ENCODE results near the gene CNGA4.
A peak's percentile ranks its signal among the peaks of the same experiment; 100 is the strongest.

The CNGA4 gene

DNA sequence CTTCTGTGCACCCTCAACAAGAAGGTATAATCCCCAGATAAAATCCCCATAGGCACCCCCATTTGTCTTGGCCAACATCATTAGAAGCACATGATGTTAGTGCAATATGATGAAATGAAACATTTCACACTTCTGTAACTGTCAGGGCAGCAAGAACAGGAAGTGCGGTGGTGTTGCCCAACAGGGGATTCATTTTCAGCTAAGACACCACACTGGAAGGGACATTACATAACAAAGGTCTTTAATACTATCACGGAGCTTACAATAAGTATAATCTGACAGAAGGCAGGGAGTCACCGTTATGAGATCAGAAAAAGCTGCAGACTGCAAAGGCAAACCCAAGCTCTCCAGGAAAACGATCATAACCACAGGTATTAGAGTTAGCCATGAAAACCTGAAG is 37.9 kb upstream of the CNGA4 start:
- no peak for TF ChIP-seq EZH2 (IDR thresholded peaks at IDR 0.05; ENCODE audit: borderline replicate concordance, low read depth, low read length, severe bottlenecking)
- TF ChIP-seq, protein P1, sequence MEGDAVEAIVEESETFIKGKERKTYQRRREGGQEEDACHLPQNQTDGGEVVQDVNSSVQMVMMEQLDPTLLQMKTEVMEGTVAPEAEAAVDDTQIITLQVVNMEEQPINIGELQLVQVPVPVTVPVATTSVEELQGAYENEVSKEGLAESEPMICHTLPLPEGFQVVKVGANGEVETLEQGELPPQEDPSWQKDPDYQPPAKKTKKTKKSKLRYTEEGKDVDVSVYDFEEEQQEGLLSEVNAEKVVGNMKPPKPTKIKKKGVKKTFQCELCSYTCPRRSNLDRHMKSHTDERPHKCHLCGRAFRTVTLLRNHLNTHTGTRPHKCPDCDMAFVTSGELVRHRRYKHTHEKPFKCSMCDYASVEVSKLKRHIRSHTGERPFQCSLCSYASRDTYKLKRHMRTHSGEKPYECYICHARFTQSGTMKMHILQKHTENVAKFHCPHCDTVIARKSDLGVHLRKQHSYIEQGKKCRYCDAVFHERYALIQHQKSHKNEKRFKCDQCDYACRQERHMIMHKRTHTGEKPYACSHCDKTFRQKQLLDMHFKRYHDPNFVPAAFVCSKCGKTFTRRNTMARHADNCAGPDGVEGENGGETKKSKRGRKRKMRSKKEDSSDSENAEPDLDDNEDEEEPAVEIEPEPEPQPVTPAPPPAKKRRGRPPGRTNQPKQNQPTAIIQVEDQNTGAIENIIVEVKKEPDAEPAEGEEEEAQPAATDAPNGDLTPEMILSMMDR (IDR thresholded peaks at IDR 0.05; ENCODE audit: borderline replicate concordance, extremely low read depth, low read length, poor library complexity, severe bottlenecking) = no peak
- Histone ChIP-seq H3K9me3 (ENCODE audit: insufficient read depth, low read length, severe bottlenecking) (no peaks in the 10 kb centered on the region), H3K4me3 (ENCODE audit: low read depth in 1 of 2, low read length in 2 of 2) (no peak overlapping the region), H3K4me1 (ENCODE audit: insufficient read depth, low read length) (no peaks in the 10 kb centered on the region), H4K20me1 (ENCODE audit: insufficient read depth, low read length) (no peaks in the 10 kb centered on the region), H3K27ac (ENCODE audit: low read length) (no peak overlapping the region), H3K4me2 (ENCODE audit: insufficient read depth, low read length) (no peak overlapping the region), H3K79me2 (ENCODE audit: insufficient read depth, low read length) (no peaks in the 10 kb centered on the region), H3K27me3 (ENCODE audit: insufficient read depth, low read length, poor library complexity) (no peaks in the 10 kb centered on the region), H2AFZ (ENCODE audit: low read depth, low read length) (no peak overlapping the region), H3K9ac (ENCODE audit: low read depth, low read length) (no peak overlapping the region), H3K36me3 (ENCODE audit: insufficient read depth, low read length) (0 out of 2 replicates have a peak, but pooled peaks cover 5% of the 10 kb centered on the region)
- DNase-seq = no peak
- ATAC-seq (ENCODE audit: insufficient read depth, low read depth) = no peak

GRCh38 chr11:6201481-6201880 is 37.4 kb upstream of the CNGA4 start:
- DNase-seq (no peak), ATAC-seq (ENCODE audit: insufficient read depth, low read depth) (no peak)
- TF ChIP-seq EZH2 (IDR thresholded peaks at IDR 0.05; ENCODE audit: borderline replicate concordance, low read depth, low read length, severe bottlenecking) = no peak
- TF ChIP-seq, protein P1 (IDR thresholded peaks at IDR 0.05; ENCODE audit: borderline replicate concordance, extremely low read depth, low read length, poor library complexity, severe bottlenecking) = no peak
- Histone ChIP-seq H3K4me1 (ENCODE audit: insufficient read depth, low read length) (no peaks in the 10 kb centered on the region), H3K9me3 (ENCODE audit: insufficient read depth, low read length, severe bottlenecking) (no peaks in the 10 kb centered on the region), H3K4me2 (ENCODE audit: insufficient read depth, low read length) (no peak overlapping the region), H3K79me2 (ENCODE audit: insufficient read depth, low read length) (no peaks in the 10 kb centered on the region), H3K36me3 (ENCODE audit: insufficient read depth, low read length) (0 out of 2 replicates have a peak, but pooled peaks cover 5% of the 10 kb centered on the region), H4K20me1 (ENCODE audit: insufficient read depth, low read length) (no peaks in the 10 kb centered on the region), H3K27ac (ENCODE audit: low read length) (no peak overlapping the region), H3K27me3 (ENCODE audit: insufficient read depth, low read length, poor library complexity) (no peaks in the 10 kb centered on the region), H3K4me3 (ENCODE audit: low read depth in 1 of 2, low read length in 2 of 2) (no peak overlapping the region), H3K9ac (ENCODE audit: low read depth, low read length) (no peak overlapping the region), H2AFZ (ENCODE audit: low read depth, low read length) (no peak overlapping the region)

- Histone ChIP-seq H3K27me3 (ENCODE audit: insufficient read depth, low read length, poor library complexity) (no peaks in the 10 kb centered on the region), H4K20me1 (ENCODE audit: insufficient read depth, low read length) (no peaks in the 10 kb centered on the region), H3K9me3 (ENCODE audit: insufficient read depth, low read length, severe bottlenecking) (no peaks in the 10 kb centered on the region), H3K36me3 (ENCODE audit: insufficient read depth, low read length) (0 out of 2 replicates have a peak, but pooled peaks cover 5% of the 10 kb centered on the region), H3K4me1 (ENCODE audit: insufficient read depth, low read length) (no peaks in the 10 kb centered on the region), H3K79me2 (ENCODE audit: insufficient read depth, low read length) (no peaks in the 10 kb centered on the region), H3K9ac (ENCODE audit: low read depth, low read length) (no peak overlapping the region), H3K4me2 (ENCODE audit: insufficient read depth, low read length) (no peak overlapping the region), H3K27ac (ENCODE audit: low read length) (no peak overlapping the region), H3K4me3 (ENCODE audit: low read depth in 1 of 2, low read length in 2 of 2) (no peak overlapping the region), H2AFZ (ENCODE audit: low read depth, low read length) (no peak overlapping the region)
- TF ChIP-seq, protein P1 (IDR thresholded peaks at IDR 0.05; ENCODE audit: borderline replicate concordance, extremely low read depth, low read length, poor library complexity, severe bottlenecking) = no peak
- no peak for TF ChIP-seq EZH2 (IDR thresholded peaks at IDR 0.05; ENCODE audit: borderline replicate concordance, low read depth, low read length, severe bottlenecking)
- DNase-seq = no peak
- no peak for ATAC-seq (ENCODE audit: insufficient read depth, low read depth)
Observed at GRCh38 chr11:6202041-6202440, 36.8 kb upstream of the CNGA4 start.

GRCh38 chr11:6203327-6203726 is 35.6 kb upstream of the CNGA4 start:
- ATAC-seq (ENCODE audit: insufficient read depth, low read depth) (0 out of 3 replicates have a peak, but pooled peaks have one; percentile 33), DNase-seq (no peak)
- Histone ChIP-seq H3K79me2 (ENCODE audit: insufficient read depth, low read length) (no peaks in the 10 kb centered on the region), H3K27me3 (ENCODE audit: insufficient read depth, low read length, poor library complexity) (no peaks in the 10 kb centered on the region), H3K9ac (ENCODE audit: low read depth, low read length) (no peak overlapping the region), H2AFZ (ENCODE audit: low read depth, low read length) (no peak overlapping the region), H3K4me3 (ENCODE audit: low read depth in 1 of 2, low read length in 2 of 2) (no peak overlapping the region), H3K9me3 (ENCODE audit: insufficient read depth, low read length, severe bottlenecking) (no peaks in the 10 kb centered on the region), H3K4me1 (ENCODE audit: insufficient read depth, low read length) (no peaks in the 10 kb centered on the region), H3K4me2 (ENCODE audit: insufficient read depth, low read length) (no peak overlapping the region), H3K36me3 (ENCODE audit: insufficient read depth, low read length) (0 out of 2 replicates have a peak, but pooled peaks cover 10% of the 10 kb centered on the region), H3K27ac (ENCODE audit: low read length) (no peak overlapping the region), H4K20me1 (ENCODE audit: insufficient read depth, low read length) (0 out of 2 replicates have a peak, but pooled peaks cover 3% of the 10 kb centered on the region)
- TF ChIP-seq EZH2 (IDR thresholded peaks at IDR 0.05; ENCODE audit: borderline replicate concordance, low read depth, low read length, severe bottlenecking) = no peak
- TF ChIP-seq, protein P1 (IDR thresholded peaks at IDR 0.05; ENCODE audit: borderline replicate concordance, extremely low read depth, low read length, poor library complexity, severe bottlenecking) = no peak
